Gastroesophageal sphincter (tissue), 3 donors: ENCODE data around the gene RAD9A.

Experiments
- CTCF ChIP-seq, 4 experiments: fragments of 200-600 bp in 2 of 4; fragments of 450-650 bp in 2 of 4; sonication (generic) in 1 of 4; IDR thresholded peaks; one replicate each; pipeline ENCODE4 v1.5.1; 2017 to 2019; ENCODE audit warnings: antibody characterized with exemption in 4 of 4, mild to moderate bottlenecking in 2 of 4, moderate library complexity in 2 of 4
- EP300 ChIP-seq: sonication (generic); formaldehyde crosslinking; IDR thresholded peaks from one replicate; pipeline ENCODE4 v1.6.1; 2017; ENCODE audit warnings: antibody characterized with exemption, mild to moderate bottlenecking
- POLR2A ChIP-seq, 2 donors: fragments of 450-650 bp; IDR thresholded peaks; one replicate each; pipeline ENCODE4 v1.6.1; 2017; ENCODE audit warnings: antibody characterized with exemption in 2 of 2, mild to moderate bottlenecking in 2 of 2, moderate library complexity in 1 of 2
- POLR2AphosphoS5 ChIP-seq: sonication (generic); formaldehyde crosslinking; IDR thresholded peaks from one replicate; pipeline ENCODE4 v1.6.1; 2017; ENCODE audit warnings: antibody characterized with exemption

- TF ChIP-seq EP300: no peak
- TF ChIP-seq CTCF (IDR thresholded peaks at IDR 0.05): no peak
- no peak for TF ChIP-seq POLR2AphosphoS5
- TF ChIP-seq POLR2A (IDR thresholded peaks at IDR 0.05): no peak
Measured at GRCh38 chr11:67417425-67417824, 25.6 kb downstream of the RAD9A start.
